GM21423 (cell line): ENCODE measurements around the gene PLCB2.

ENCODE experiments used
- ATAC-seq: cut with Tn5 transposase; IDR thresholded peaks from one replicate; pipeline ENCODE4 v1.9.1; 2021; ENCODE audit warnings: mild to moderate bottlenecking, moderate library complexity; ENCODE audit not compliant: unreplicated experiment

PLCB2 gene

GRCh38 chr15:40340740-40341400 lies 33.1 kb upstream of the PLCB2 start, which contains the start of gene CCDC9B:
Gene CCDC9B (minus strand): TSS chr15:40340939. CDS start chr15:40340819, 120 bp downstream.
- ATAC-seq = no peak

GRCh38 chr15:40340038-40340739 lies 32.5 kb upstream of the PLCB2 start:
- ATAC-seq = no peak

GRCh38 chr15:40339621-40339945 lies 31.8 kb upstream of the PLCB2 start:
- ATAC-seq = no peak

- no peak for ATAC-seq
These were observed 31.3 kb upstream of the PLCB2 start for GRCh38 chr15:40338921-40339620.

GRCh38 chr15:40338041-40338657 lies 30.4 kb upstream of the PLCB2 start:
- ATAC-seq = no peak

- ATAC-seq = no peak
These were observed 29.9 kb upstream of the PLCB2 start for GRCh38 chr15:40337597-40337996.

GRCh38 chr15:40336744-40337122 lies 29.0 kb upstream of the PLCB2 start:
- ATAC-seq = no peak

GRCh38 chr15:40335938-40336743 lies 28.4 kb upstream of the PLCB2 start:
- no peak for ATAC-seq

GRCh38 chr15:40334941-40335795 lies 27.4 kb upstream of the PLCB2 start:
- ATAC-seq = no peak

GRCh38 chr15:40334541-40334940 lies 26.8 kb upstream of the PLCB2 start:
- no peak for ATAC-seq

GRCh38 chr15:40333922-40334492 lies 26.3 kb upstream of the PLCB2 start:
- ATAC-seq = peak; percentile 63

- ATAC-seq = no peak
These were observed 24.5 kb upstream of the PLCB2 start for GRCh38 chr15:40332113-40332781.

GRCh38 chr15:40331637-40332036 lies 23.9 kb upstream of the PLCB2 start:
- no peak for ATAC-seq

GRCh38 chr15:40331026-40331425 lies 23.3 kb upstream of the PLCB2 start:
- ATAC-seq = no peak

GRCh38 chr15:40330368-40330836 lies 22.7 kb upstream of the PLCB2 start:
- ATAC-seq = no peak

- no peak for ATAC-seq
These were observed 22.1 kb upstream of the PLCB2 start for GRCh38 chr15:40329804-40330203.

- no peak for ATAC-seq
These were observed 21.0 kb upstream of the PLCB2 start for GRCh38 chr15:40328751-40329150.

GRCh38 chr15:40328176-40328575 lies 20.4 kb upstream of the PLCB2 start:
- ATAC-seq = no peak

GRCh38 chr15:40327457-40327856 lies 19.7 kb upstream of the PLCB2 start:
- ATAC-seq = no peak
